Liver (tissue), 9 donors: ENCODE measurements around the gene SERPINI1. TPM values are rescaled to one million over a fixed set of nuclear protein-coding genes. Genes with fewer than 3 reads are reported as not detected.

Experiments
- DNase-seq: peaks from one replicate; pipeline ENCODE4 v3.0.0-alpha.2; 2017; ENCODE audit warnings: low spot score
- H3K27ac ChIP-seq, 2 donors: one replicate each; pipeline ENCODE4 v1.7.0; 2013; ENCODE audit warnings: inconsistent platforms in 2 of 2, low read length in 2 of 2, control low read depth in 1 of 2, low read depth in 1 of 2, mild to moderate bottlenecking in 1 of 2
- H3K27me3 ChIP-seq, 4 donors: one replicate each; pipeline versions ENCODE4 v1.6.1 to v1.7.0; 2013; ENCODE audit warnings: low read length in 3 of 4, inconsistent platforms in 1 of 4, mild to moderate bottlenecking in 1 of 4, moderate library complexity in 1 of 4; ENCODE audit not compliant: control insufficient read depth in 4 of 4, insufficient read depth in 4 of 4
- H3K36me3 ChIP-seq, 4 donors: one replicate each; pipeline versions ENCODE4 v1.6.1 to v1.7.0; 2013; ENCODE audit warnings: low read length in 3 of 4, mild to moderate bottlenecking in 3 of 4, low read depth in 1 of 4, moderate library complexity in 1 of 4; ENCODE audit not compliant: control insufficient read depth in 4 of 4, insufficient read depth in 3 of 4
- H3K4me1 ChIP-seq, 4 donors: one replicate each; pipeline versions ENCODE4 v1.6.1 to v1.7.0; 2013; ENCODE audit warnings: low read length in 3 of 4, mild to moderate bottlenecking in 3 of 4, moderate library complexity in 1 of 4; ENCODE audit not compliant: control insufficient read depth in 4 of 4, insufficient read depth in 4 of 4
- H3K4me3 ChIP-seq, 3 donors: one replicate each; pipeline versions ENCODE4 v1.6.1 to v1.7.0; 2013; ENCODE audit warnings: low read length in 3 of 3, control low read depth in 1 of 3, low read depth in 1 of 3, mild to moderate bottlenecking in 1 of 3
- H3K9ac ChIP-seq, 2 donors: one replicate each; pipeline ENCODE4 v1.7.0; 2013; ENCODE audit warnings: low read length in 2 of 2, mild to moderate bottlenecking in 2 of 2, moderate library complexity in 2 of 2, control low read depth in 1 of 2, low read depth in 1 of 2
- H3K9me3 ChIP-seq, 4 donors: one replicate each; pipeline versions ENCODE4 v1.6.1 to v1.7.0; 2013; ENCODE audit warnings: low read length in 3 of 4; ENCODE audit not compliant: control insufficient read depth in 4 of 4
- EGR1 ChIP-seq, 2 donors: IDR thresholded peaks; 2 replicates each; pipeline ENCODE4 v1.6.1; 2016 to 2018; ENCODE audit warnings: antibody characterized with exemption in 2 of 2, low read depth in 2 of 2
- FOXA1 ChIP-seq: IDR thresholded peaks from 2 replicates; pipeline ENCODE4 v1.6.1; 2016; ENCODE audit warnings: antibody characterized with exemption
- FOXA2 ChIP-seq: IDR thresholded peaks from 2 replicates; pipeline ENCODE4 v1.6.1; 2016; ENCODE audit warnings: antibody characterized with exemption
- GABPA ChIP-seq, 2 donors: IDR thresholded peaks in 1 of 2; conservative IDR thresholded peaks in 1 of 2; 2 replicates each; pipeline ENCODE4 v1.6.1; 2016; ENCODE audit warnings: antibody characterized with exemption in 2 of 2, mild to moderate bottlenecking in 1 of 2, moderate library complexity in 1 of 2
- HNF4A ChIP-seq, 2 donors: conservative IDR thresholded peaks; 2 replicates each; pipeline ENCODE4 v1.6.1; 2016; ENCODE audit warnings: antibody characterized with exemption in 2 of 2, mild to moderate bottlenecking in 2 of 2
- HNF4G ChIP-seq: IDR thresholded peaks from 2 replicates; pipeline ENCODE4 v1.6.1; 2016; ENCODE audit warnings: antibody characterized with exemption
- JUND ChIP-seq, 2 donors: IDR thresholded peaks; 2 replicates each; pipeline ENCODE4 v1.6.1; 2016; ENCODE audit warnings: antibody characterized with exemption in 2 of 2
- NR2F2 ChIP-seq: IDR thresholded peaks from 2 replicates; pipeline ENCODE4 v1.6.1; 2016; ENCODE audit warnings: antibody characterized with exemption
- RAD21 ChIP-seq, 2 donors: IDR thresholded peaks; 2 replicates each; pipeline ENCODE4 v1.6.1; 2016; ENCODE audit warnings: antibody characterized with exemption in 2 of 2, mild to moderate bottlenecking in 2 of 2
- RXRA ChIP-seq, 2 donors: IDR thresholded peaks; 2 replicates each; pipeline ENCODE4 v1.6.1; 2017 to 2018; ENCODE audit warnings: antibody characterized with exemption in 2 of 2, mild to moderate bottlenecking in 1 of 2
- SP1 ChIP-seq: IDR thresholded peaks from 2 replicates; pipeline ENCODE4 v1.6.1; 2018; ENCODE audit warnings: antibody characterized with exemption, mild to moderate bottlenecking
- TAF1 ChIP-seq: conservative IDR thresholded peaks from 2 replicates; pipeline ENCODE4 v1.6.1; 2016; ENCODE audit warnings: antibody characterized with exemption, mild to moderate bottlenecking
- YY1 ChIP-seq: IDR thresholded peaks from 2 replicates; pipeline ENCODE4 v1.6.1; 2016; ENCODE audit warnings: antibody characterized with exemption, mild to moderate bottlenecking
- WGBS: extraction: QIAGEN DNeasy Blood & Tissue Kit; methylation state at CpG from one replicate; pipeline ENCODE4 v1.1.7; 2013; 5-methylcytosine and 5-hydroxymethylcytosine counted together
- polyA plus RNA-seq, 2 donors: library from polyadenylated mRNA; stranded (reverse) in 1 of 2; unstranded in 1 of 2; fragments of 200-250 nt in 1 of 2; fragments of >200 nt in 1 of 2; fragmentation: Nextera tagmentation in 1 of 2; extraction: Ambion mirVana in 1 of 2; gene quantifications; one replicate each; pipeline versions ENCODE4 v1.2.1 to v1.2.3, GENCODE V29; 2013 to 2015
- total RNA-seq, 2 donors: library from RNA; depleted of rRNA; stranded (reverse); fragments of >200 nt; gene quantifications; one replicate each; pipeline ENCODE4 v1.2.3, GENCODE V29; 2014
- TF ChIP-seq, protein P1 (sequence below): IDR thresholded peaks from 2 replicates; pipeline ENCODE4 v1.6.1; 2016; ENCODE audit warnings: antibody characterized with exemption
- TF ChIP-seq, protein P2 (sequence below): fragments of 150-350 bp; IDR thresholded peaks from 2 replicates; pipeline ENCODE4 v1.5.1; 2017; ENCODE audit warnings: improper control_type of control experiment, low read depth, low read length; ENCODE audit not compliant: missing input control
- TF ChIP-seq, protein P3 (sequence below): IDR thresholded peaks from 2 replicates; pipeline ENCODE4 v1.6.1; 2016; ENCODE audit warnings: antibody characterized with exemption, mild to moderate bottlenecking
- TF ChIP-seq, protein P4 (sequence below): IDR thresholded peaks from 2 replicates; pipeline ENCODE4 v1.6.1; 2016; ENCODE audit warnings: antibody characterized with exemption
- TF ChIP-seq, protein P5 (sequence below): IDR thresholded peaks from 2 replicates; pipeline ENCODE4 v1.6.1; 2016; ENCODE audit warnings: antibody characterized with exemption
- donor health status: healthy.
- donor health status: healthy.
- donor health status: healthy.
- donor health status: healthy.
- donor health status: healthy.

Gene SERPINI1
- total and polyA plus RNA-seq, 4 donors, result 0.90 to 23.6 (median 1.9) TPM

DNA sequence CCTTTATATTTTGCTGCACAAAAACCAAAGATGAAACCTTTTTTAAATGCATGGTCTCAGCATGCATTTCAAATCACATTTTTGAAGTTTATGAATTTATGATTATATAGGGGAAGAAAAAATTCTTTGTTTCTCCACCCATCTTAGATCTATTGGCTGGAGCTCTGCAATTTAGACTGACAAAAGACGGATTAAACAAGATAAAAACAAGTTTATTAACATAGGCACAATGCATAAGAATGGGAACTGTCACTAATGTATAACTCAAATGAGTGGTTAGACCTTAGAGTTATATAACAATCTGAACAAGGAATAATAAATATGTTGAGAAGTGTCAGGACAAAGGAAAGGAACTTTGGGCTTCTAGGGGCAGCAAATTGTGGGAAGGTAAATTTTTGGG, 132.5 kb downstream of the SERPINI1 start:
- WGBS, result 66% methylated on average over 1 of the region's 1 CpG
- H3K9me3 ChIP-seq, result no peaks in the 10 kb centered on the region
- no peak overlapping the region for H3K4me3 ChIP-seq
- no peak for DNase-seq
- no peak overlapping the region for H3K9ac ChIP-seq
- no peaks in the 10 kb centered on the region for H3K4me1 ChIP-seq
- no peak overlapping the region for H3K27ac ChIP-seq
- TF ChIP-seq, protein P1, sequence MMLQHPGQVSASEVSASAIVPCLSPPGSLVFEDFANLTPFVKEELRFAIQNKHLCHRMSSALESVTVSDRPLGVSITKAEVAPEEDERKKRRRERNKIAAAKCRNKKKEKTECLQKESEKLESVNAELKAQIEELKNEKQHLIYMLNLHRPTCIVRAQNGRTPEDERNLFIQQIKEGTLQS, result no peak
- TF ChIP-seq FOXA2, result no peak
- TF ChIP-seq YY1, result no peak
- no peak for TF ChIP-seq HNF4A (conservative IDR thresholded peaks at IDR 0.05)
- no peak for TF ChIP-seq NR2F2
- TF ChIP-seq, protein P2, sequence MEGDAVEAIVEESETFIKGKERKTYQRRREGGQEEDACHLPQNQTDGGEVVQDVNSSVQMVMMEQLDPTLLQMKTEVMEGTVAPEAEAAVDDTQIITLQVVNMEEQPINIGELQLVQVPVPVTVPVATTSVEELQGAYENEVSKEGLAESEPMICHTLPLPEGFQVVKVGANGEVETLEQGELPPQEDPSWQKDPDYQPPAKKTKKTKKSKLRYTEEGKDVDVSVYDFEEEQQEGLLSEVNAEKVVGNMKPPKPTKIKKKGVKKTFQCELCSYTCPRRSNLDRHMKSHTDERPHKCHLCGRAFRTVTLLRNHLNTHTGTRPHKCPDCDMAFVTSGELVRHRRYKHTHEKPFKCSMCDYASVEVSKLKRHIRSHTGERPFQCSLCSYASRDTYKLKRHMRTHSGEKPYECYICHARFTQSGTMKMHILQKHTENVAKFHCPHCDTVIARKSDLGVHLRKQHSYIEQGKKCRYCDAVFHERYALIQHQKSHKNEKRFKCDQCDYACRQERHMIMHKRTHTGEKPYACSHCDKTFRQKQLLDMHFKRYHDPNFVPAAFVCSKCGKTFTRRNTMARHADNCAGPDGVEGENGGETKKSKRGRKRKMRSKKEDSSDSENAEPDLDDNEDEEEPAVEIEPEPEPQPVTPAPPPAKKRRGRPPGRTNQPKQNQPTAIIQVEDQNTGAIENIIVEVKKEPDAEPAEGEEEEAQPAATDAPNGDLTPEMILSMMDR, result no peak
- TF ChIP-seq GABPA (IDR thresholded peaks at IDR 0.05 in 1 of 2, conservative IDR thresholded peaks at IDR 0.05 in 1 of 2), result no peak
- TF ChIP-seq RAD21 (IDR thresholded peaks at IDR 0.05), result no peak
- TF ChIP-seq SP1, result no peak
- no peak for TF ChIP-seq HNF4G
- no peak for TF ChIP-seq EGR1 (IDR thresholded peaks at IDR 0.05; ENCODE audit: low read depth in 2 of 2)
- no peaks in the 10 kb centered on the region for H3K27me3 ChIP-seq
- H3K36me3 ChIP-seq, result no peaks in the 10 kb centered on the region

DNA sequence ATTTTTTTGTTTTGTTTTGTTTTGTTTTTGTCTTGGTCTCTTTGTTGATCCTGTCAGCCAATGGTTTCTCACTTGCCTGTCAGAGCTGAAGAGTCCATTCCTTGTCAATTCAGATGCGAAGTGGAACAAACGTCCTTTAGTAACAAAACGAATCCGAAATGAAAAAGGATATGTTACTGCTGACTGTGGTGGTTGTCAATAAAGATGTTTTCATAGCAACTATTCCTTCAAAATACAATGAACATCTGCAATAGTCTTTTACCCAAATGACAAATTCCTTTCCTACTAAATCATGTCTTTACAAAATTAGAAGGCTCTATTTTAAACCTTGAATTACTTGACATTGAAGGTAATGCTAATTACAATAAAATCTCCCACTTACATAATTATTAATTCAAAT, 134.7 kb downstream of the SERPINI1 start:
- no peaks in the 10 kb centered on the region for H3K36me3 ChIP-seq
- H3K9ac ChIP-seq, result no peak overlapping the region
- no peaks in the 10 kb centered on the region for H3K27me3 ChIP-seq
- TF ChIP-seq HNF4A (conservative IDR thresholded peaks at IDR 0.05), result no peak
- TF ChIP-seq, protein P1, result no peak
- no peak for TF ChIP-seq HNF4G
- no peak for TF ChIP-seq FOXA2
- TF ChIP-seq, protein P3, sequence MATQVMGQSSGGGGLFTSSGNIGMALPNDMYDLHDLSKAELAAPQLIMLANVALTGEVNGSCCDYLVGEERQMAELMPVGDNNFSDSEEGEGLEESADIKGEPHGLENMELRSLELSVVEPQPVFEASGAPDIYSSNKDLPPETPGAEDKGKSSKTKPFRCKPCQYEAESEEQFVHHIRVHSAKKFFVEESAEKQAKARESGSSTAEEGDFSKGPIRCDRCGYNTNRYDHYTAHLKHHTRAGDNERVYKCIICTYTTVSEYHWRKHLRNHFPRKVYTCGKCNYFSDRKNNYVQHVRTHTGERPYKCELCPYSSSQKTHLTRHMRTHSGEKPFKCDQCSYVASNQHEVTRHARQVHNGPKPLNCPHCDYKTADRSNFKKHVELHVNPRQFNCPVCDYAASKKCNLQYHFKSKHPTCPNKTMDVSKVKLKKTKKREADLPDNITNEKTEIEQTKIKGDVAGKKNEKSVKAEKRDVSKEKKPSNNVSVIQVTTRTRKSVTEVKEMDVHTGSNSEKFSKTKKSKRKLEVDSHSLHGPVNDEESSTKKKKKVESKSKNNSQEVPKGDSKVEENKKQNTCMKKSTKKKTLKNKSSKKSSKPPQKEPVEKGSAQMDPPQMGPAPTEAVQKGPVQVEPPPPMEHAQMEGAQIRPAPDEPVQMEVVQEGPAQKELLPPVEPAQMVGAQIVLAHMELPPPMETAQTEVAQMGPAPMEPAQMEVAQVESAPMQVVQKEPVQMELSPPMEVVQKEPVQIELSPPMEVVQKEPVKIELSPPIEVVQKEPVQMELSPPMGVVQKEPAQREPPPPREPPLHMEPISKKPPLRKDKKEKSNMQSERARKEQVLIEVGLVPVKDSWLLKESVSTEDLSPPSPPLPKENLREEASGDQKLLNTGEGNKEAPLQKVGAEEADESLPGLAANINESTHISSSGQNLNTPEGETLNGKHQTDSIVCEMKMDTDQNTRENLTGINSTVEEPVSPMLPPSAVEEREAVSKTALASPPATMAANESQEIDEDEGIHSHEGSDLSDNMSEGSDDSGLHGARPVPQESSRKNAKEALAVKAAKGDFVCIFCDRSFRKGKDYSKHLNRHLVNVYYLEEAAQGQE, result no peak
- TF ChIP-seq, protein P4, sequence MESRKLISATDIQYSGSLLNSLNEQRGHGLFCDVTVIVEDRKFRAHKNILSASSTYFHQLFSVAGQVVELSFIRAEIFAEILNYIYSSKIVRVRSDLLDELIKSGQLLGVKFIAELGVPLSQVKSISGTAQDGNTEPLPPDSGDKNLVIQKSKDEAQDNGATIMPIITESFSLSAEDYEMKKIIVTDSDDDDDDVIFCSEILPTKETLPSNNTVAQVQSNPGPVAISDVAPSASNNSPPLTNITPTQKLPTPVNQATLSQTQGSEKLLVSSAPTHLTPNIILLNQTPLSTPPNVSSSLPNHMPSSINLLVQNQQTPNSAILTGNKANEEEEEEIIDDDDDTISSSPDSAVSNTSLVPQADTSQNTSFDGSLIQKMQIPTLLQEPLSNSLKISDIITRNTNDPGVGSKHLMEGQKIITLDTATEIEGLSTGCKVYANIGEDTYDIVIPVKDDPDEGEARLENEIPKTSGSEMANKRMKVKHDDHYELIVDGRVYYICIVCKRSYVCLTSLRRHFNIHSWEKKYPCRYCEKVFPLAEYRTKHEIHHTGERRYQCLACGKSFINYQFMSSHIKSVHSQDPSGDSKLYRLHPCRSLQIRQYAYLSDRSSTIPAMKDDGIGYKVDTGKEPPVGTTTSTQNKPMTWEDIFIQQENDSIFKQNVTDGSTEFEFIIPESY, result no peak
- no peak for TF ChIP-seq GABPA (IDR thresholded peaks at IDR 0.05 in 1 of 2, conservative IDR thresholded peaks at IDR 0.05 in 1 of 2)
- TF ChIP-seq RXRA (IDR thresholded peaks at IDR 0.05), result no peak
- no peak for TF ChIP-seq RAD21 (IDR thresholded peaks at IDR 0.05)
- no peak for TF ChIP-seq TAF1
- TF ChIP-seq YY1, result no peak
- TF ChIP-seq NR2F2, result no peak
- TF ChIP-seq FOXA1, result no peak
- TF ChIP-seq, protein P2, result no peak
- TF ChIP-seq EGR1 (IDR thresholded peaks at IDR 0.05; ENCODE audit: low read depth in 2 of 2), result no peak
- no peak for TF ChIP-seq SP1
- TF ChIP-seq JUND (IDR thresholded peaks at IDR 0.05), result no peak
- TF ChIP-seq, protein P5, sequence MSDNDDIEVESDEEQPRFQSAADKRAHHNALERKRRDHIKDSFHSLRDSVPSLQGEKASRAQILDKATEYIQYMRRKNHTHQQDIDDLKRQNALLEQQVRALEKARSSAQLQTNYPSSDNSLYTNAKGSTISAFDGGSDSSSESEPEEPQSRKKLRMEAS, result no peak
- H3K27ac ChIP-seq, result no peak overlapping the region
- H3K4me1 ChIP-seq, result no peaks in the 10 kb centered on the region
- no peak for DNase-seq
- H3K4me3 ChIP-seq, result no peak overlapping the region
- no peaks in the 10 kb centered on the region for H3K9me3 ChIP-seq
- 81% methylated on average over 4 of the region's 4 CpGs for WGBS
